ENCODE measurements around the gene CENPB.

The CENPB gene

DNA sequence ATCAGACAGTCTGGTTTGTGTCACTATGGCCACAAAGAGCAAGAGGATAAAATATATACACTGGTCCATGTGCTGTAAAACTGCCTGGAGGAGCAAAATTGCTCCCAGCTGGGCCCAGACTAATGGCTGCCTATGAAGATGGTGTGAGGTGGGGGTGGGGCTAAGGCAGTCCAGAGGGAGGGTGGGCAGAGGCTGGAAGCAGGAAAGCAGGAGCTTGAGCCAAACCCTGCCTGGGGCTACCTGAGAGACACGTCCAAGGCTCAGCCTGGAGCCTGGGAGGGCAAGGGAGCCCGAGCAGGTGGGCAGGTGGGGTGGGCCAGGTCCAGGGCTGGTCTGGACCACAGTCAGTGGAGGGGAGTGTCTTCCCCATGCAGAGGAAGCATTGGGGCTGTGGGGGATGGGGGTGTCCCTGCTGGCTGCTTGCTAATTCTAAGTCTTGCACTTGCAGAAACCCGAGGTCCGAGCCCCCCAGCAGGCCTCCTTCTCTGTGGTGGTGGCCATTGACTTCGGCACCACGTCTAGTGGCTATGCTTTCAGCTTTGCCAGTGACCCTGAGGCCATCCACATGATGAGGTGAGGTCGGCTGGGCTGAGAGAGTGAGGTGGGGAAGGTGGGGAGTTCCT, 44.6 kb downstream of the CENPB start:
- H3K27ac ChIP-seq (ENCODE audit: low read depth, low read length, poor library complexity, severe bottlenecking) = no peak overlapping the region

DNA sequence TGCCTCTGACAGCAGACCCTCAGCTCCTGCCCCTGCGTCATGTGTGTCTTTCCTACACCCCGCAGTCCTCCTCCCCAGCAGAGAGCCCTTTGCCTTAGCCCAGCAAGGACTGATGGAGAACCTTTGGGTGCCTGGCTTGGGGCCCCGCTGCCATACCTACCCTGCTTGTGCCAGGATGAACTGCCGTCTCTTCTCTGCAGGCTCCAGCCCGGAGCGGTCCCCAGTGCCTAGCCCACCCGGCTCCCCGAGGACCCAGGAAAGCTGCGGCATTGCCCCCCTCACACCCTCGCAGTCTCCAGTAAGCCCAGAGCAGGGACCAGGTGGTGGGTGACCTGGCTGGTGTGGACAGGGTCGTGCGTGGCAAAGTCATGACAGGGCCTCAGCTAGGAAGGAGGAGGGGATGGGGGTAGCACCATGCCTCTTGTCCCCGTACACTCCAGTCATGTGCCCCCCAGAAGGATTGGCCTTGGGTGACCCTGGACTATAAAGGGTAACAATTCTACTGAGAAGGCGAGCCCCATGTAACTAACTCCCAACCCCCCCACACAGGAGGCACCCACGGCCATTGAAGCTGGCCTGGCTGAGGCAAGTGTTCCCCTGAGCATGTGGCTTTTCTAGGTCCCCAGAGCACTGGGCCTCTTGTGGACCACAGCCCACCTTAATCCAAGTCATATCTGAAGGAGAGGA, 45.8 kb downstream of the CENPB start:
- Histone ChIP-seq H3K4me2 (ENCODE audit: low read length) (no peak overlapping the region), H3K9me3 (ENCODE audit: low read length) (no peaks in the 10 kb centered on the region), H3F3A (ENCODE audit: insufficient read depth, low read length) (no peaks in the 10 kb centered on the region), H3K27ac (ENCODE audit: low read depth, low read length, poor library complexity, severe bottlenecking) (no peak overlapping the region), H4K20me1 (ENCODE audit: insufficient read depth, low read length) (no peaks in the 10 kb centered on the region), H3K79me2 (ENCODE audit: insufficient read depth, low read length) (no peaks in the 10 kb centered on the region), H3K4me1 (ENCODE audit: insufficient read depth, low read length, severe bottlenecking) (no peaks in the 10 kb centered on the region), H3K9ac (ENCODE audit: low read length) (no peak overlapping the region), H2AFZ (ENCODE audit: low read length) (no peak overlapping the region), H3K4me3 (ENCODE audit: low read depth, low read length, poor library complexity, severe bottlenecking) (no peak overlapping the region), H3K9me2 (ENCODE audit: low read depth, low read length) (no peaks in the 10 kb centered on the region), H3K36me3 (ENCODE audit: insufficient read depth, low read length) (no peaks in the 10 kb centered on the region), H3K27me3 (ENCODE audit: insufficient read depth, low read length) (peaks cover 5% of the 10 kb centered on the region; the same call in 1 of the 2 replicates)
- TF ChIP-seq, protein P1, sequence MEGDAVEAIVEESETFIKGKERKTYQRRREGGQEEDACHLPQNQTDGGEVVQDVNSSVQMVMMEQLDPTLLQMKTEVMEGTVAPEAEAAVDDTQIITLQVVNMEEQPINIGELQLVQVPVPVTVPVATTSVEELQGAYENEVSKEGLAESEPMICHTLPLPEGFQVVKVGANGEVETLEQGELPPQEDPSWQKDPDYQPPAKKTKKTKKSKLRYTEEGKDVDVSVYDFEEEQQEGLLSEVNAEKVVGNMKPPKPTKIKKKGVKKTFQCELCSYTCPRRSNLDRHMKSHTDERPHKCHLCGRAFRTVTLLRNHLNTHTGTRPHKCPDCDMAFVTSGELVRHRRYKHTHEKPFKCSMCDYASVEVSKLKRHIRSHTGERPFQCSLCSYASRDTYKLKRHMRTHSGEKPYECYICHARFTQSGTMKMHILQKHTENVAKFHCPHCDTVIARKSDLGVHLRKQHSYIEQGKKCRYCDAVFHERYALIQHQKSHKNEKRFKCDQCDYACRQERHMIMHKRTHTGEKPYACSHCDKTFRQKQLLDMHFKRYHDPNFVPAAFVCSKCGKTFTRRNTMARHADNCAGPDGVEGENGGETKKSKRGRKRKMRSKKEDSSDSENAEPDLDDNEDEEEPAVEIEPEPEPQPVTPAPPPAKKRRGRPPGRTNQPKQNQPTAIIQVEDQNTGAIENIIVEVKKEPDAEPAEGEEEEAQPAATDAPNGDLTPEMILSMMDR (IDR thresholded peaks at IDR 0.05; ENCODE audit: low read length) = no peak
- no peak for TF ChIP-seq EZH2 (IDR thresholded peaks at IDR 0.05; ENCODE audit: borderline replicate concordance, low read length)

More for the DNA sequence above, 44.6 kb downstream of the CENPB start:
- no peak overlapping the region for H3K9ac ChIP-seq (ENCODE audit: low read length)
- H3K9me3 ChIP-seq (ENCODE audit: low read length) = no peaks in the 10 kb centered on the region
- TF ChIP-seq, protein P1 (IDR thresholded peaks at IDR 0.05; ENCODE audit: low read length) = no peak
- TF ChIP-seq EZH2 (IDR thresholded peaks at IDR 0.05; ENCODE audit: borderline replicate concordance, low read length) = no peak
- no peaks in the 10 kb centered on the region for H3K36me3 ChIP-seq (ENCODE audit: insufficient read depth, low read length)
- no peaks in the 10 kb centered on the region for H3K9me2 ChIP-seq (ENCODE audit: low read depth, low read length)
- H3K27me3 ChIP-seq (ENCODE audit: insufficient read depth, low read length) = peaks cover 9% of the 10 kb centered on the region; the same call in 1 of the 2 replicates
- no peaks in the 10 kb centered on the region for H3K4me1 ChIP-seq (ENCODE audit: insufficient read depth, low read length, severe bottlenecking)
- no peak overlapping the region for H3K4me2 ChIP-seq (ENCODE audit: low read length)
- H3F3A ChIP-seq (ENCODE audit: insufficient read depth, low read length) = no peaks in the 10 kb centered on the region
- no peak overlapping the region for H3K4me3 ChIP-seq (ENCODE audit: low read depth, low read length, poor library complexity, severe bottlenecking)
- H2AFZ ChIP-seq (ENCODE audit: low read length) = no peak overlapping the region
- no peaks in the 10 kb centered on the region for H4K20me1 ChIP-seq (ENCODE audit: insufficient read depth, low read length)
- H3K79me2 ChIP-seq (ENCODE audit: insufficient read depth, low read length) = no peaks in the 10 kb centered on the region

DNA sequence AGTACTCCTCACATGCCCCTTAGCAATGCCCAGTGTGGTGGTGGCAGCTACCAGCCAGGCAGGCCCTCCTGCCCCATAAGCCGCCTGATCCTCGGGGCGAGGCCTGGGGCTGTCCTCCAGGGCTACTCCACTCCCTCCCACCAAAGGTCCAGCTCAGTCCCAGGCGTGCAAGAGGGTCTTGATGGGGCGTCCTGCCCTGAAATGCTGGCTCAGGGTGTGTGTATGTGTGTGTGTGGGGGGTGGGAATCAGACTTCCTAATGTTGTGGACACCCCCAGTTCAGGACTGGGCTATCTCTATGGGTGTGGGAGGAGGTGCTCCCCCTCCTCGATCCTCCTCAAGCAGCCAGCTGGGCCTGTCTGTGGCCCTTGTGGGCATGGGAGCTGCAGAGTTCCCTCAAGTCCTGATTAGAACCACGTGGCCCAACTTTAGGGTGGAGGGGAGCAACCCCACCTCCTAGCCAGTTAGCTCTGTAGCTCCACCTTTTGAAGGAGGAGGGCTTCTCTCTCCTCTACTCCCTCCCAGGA, 46.6 kb downstream of the CENPB start:
- Histone ChIP-seq H3F3A (ENCODE audit: insufficient read depth, low read length) (no peaks in the 10 kb centered on the region), H3K79me2 (ENCODE audit: insufficient read depth, low read length) (no peaks in the 10 kb centered on the region), H3K9ac (ENCODE audit: low read length) (no peak overlapping the region), H3K9me3 (ENCODE audit: low read length) (no peaks in the 10 kb centered on the region), H2AFZ (ENCODE audit: low read length) (no peak overlapping the region), H3K9me2 (ENCODE audit: low read depth, low read length) (no peaks in the 10 kb centered on the region), H3K36me3 (ENCODE audit: insufficient read depth, low read length) (no peaks in the 10 kb centered on the region), H4K20me1 (ENCODE audit: insufficient read depth, low read length) (no peaks in the 10 kb centered on the region), H3K4me2 (ENCODE audit: low read length) (no peak overlapping the region), H3K27me3 (ENCODE audit: insufficient read depth, low read length) (peaks cover 5% of the 10 kb centered on the region; the same call in 1 of the 2 replicates), H3K4me3 (ENCODE audit: low read depth, low read length, poor library complexity, severe bottlenecking) (no peak overlapping the region), H3K27ac (ENCODE audit: low read depth, low read length, poor library complexity, severe bottlenecking) (no peak overlapping the region), H3K4me1 (ENCODE audit: insufficient read depth, low read length, severe bottlenecking) (no peaks in the 10 kb centered on the region)
- no peak for TF ChIP-seq EZH2 (IDR thresholded peaks at IDR 0.05; ENCODE audit: borderline replicate concordance, low read length)
- TF ChIP-seq, protein P1 (IDR thresholded peaks at IDR 0.05; ENCODE audit: low read length) = no peak
